HCT116 (cell line): ENCODE results near the gene RAB25. TPM values are rescaled to one million over a fixed set of nuclear protein-coding genes. Genes with fewer than 3 reads are reported as not detected.

Source experiments
- ATAC-seq: fragments of 200-7000 bp; cut with Tn5 transposase; 2 replicates; pipeline ENCODE4 v1.9.1; 2020; ENCODE audit warnings: mild to moderate bottlenecking, moderate library complexity
- BruUV-seq: library from RNA; stranded (reverse); fragments of 400-500 nt; replicated peaks from 2 replicates; lab custom pipeline; 2021; lab: Mats Ljungman, UMichigan
- CTCF ChIA-PET: fragments of 300-600 bp; sonication (Branson Sonifier 250); formaldehyde crosslinking; loops from one replicate; lab custom pipeline; 2021; ENCODE audit warnings: antibody characterized with exemption; lab: Charles Lee
- POLR2A ChIA-PET: fragments of 300-600, 350-600 bp; sonication (Branson Sonifier 250); formaldehyde crosslinking; loops from one replicate; lab custom pipeline; 2021; ENCODE audit warnings: antibody characterized with exemption; lab: Charles Lee
- RAD21 ChIA-PET, 2 experiments: fragments of 300-600 bp; sonication (Branson Sonifier 250); formaldehyde crosslinking; loops; one replicate each; lab custom pipeline; 2023; ENCODE audit warnings: low total read pairs in 2 of 2; ENCODE audit not compliant: uncharacterized antibody in 2 of 2, unreplicated experiment in 2 of 2, low non-redundant PET in 1 of 2; lab: Charles Lee
- DNase-seq: peaks from one replicate; pipeline ENCODE4 v3.0.0-alpha.2; 2010; ENCODE audit warnings: low read depth, low spot score
- H2AFZ ChIP-seq: fragments of 200-600 bp; shearing (Covaris generic), sonication (generic); 2 replicates; pipeline ENCODE4 v1.6.1; 2017; ENCODE audit warnings: low read depth, mixed run types, mixed read lengths, antibody characterized with exemption, low read length; ENCODE audit not compliant: poor library complexity, severe bottlenecking
- H3K27ac ChIP-seq: 2 replicates; pipeline ENCODE4 v1.5.1; 2012; ENCODE audit warnings: low read depth, low read length
- H3K27me3 ChIP-seq: fragments of 200-600 bp; sonication (generic); 2 replicates; pipeline ENCODE4 v1.6.1; 2016; ENCODE audit warnings: mixed run types, low read length, mixed read lengths; ENCODE audit not compliant: insufficient read depth
- H3K36me3 ChIP-seq, 2 experiments: fragments of 200-500 bp in 1 of 2; fragments of 200-600 bp in 1 of 2; sonication (Bioruptor generic) in 1 of 2; sonication (generic) in 1 of 2; 2 replicates each; pipeline versions ENCODE4 v1.5.1 to v1.6.1; 2014 to 2016; ENCODE audit warnings: low read length in 2 of 2, inconsistent platforms in 1 of 2, mixed read lengths in 1 of 2, mixed run types in 1 of 2; ENCODE audit not compliant: insufficient read depth in 2 of 2, control insufficient read depth in 1 of 2
- H3K4me1 ChIP-seq, 2 experiments: fragments of 200-600 bp in 1 of 2; sonication (generic) in 1 of 2; 2 replicates each; pipeline versions ENCODE4 v1.5.1 to v1.6.1; 2012 to 2017; ENCODE audit warnings: low read length in 2 of 2, inconsistent platforms in 1 of 2, mild to moderate bottlenecking in 1 of 2, mixed read lengths in 1 of 2, mixed run types in 1 of 2, moderate library complexity in 1 of 2; ENCODE audit not compliant: insufficient read depth in 2 of 2, control insufficient read depth in 1 of 2
- H3K4me2 ChIP-seq: fragments of 200-600 bp; sonication (generic); 2 replicates; pipeline ENCODE4 v1.6.1; 2017; ENCODE audit warnings: mixed run types, low read length, mixed read lengths
- H3K4me3 ChIP-seq, 2 experiments: fragments of 200-600 bp in 1 of 2; sonication (generic) in 1 of 2; replicated peaks in 1 of 2; 2 replicates each; pipeline ENCODE4 v1.5.1; 2011 to 2016; ENCODE audit warnings: low read length in 2 of 2, control low read depth in 1 of 2, low read depth in 1 of 2, mild to moderate bottlenecking in 1 of 2, mixed read lengths in 1 of 2, mixed run types in 1 of 2
- H3K79me2 ChIP-seq: fragments of 200-600 bp; sonication (generic); 2 replicates; pipeline ENCODE4 v1.6.1; 2017; ENCODE audit warnings: mild to moderate bottlenecking, mixed run types, low read length, moderate library complexity, mixed read lengths; ENCODE audit not compliant: insufficient read depth
- H3K9ac ChIP-seq: fragments of 200-600 bp; sonication (generic); 2 replicates; pipeline ENCODE4 v1.6.1; 2016; ENCODE audit warnings: low read length, mixed read lengths
- H3K9me2 ChIP-seq: fragments of 200-600 bp; sonication (generic), shearing (Covaris generic); 2 replicates; pipeline ENCODE4 v1.6.1; 2017; ENCODE audit warnings: mixed run types, mild to moderate bottlenecking, moderate library complexity; ENCODE audit not compliant: insufficient read depth
- H3K9me3 ChIP-seq, 2 experiments: fragments of 200-500 bp in 1 of 2; fragments of 200-600 bp in 1 of 2; sonication (Bioruptor generic) in 1 of 2; sonication (generic) in 1 of 2; 2 replicates each; pipeline ENCODE4 v1.6.1; 2014 to 2017; ENCODE audit warnings: low read length in 2 of 2, mixed read lengths in 2 of 2, inconsistent platforms in 1 of 2, low read depth in 1 of 2, mild to moderate bottlenecking in 1 of 2, mixed run types in 1 of 2, moderate library complexity in 1 of 2; ENCODE audit not compliant: control insufficient read depth in 1 of 2, insufficient read depth in 1 of 2
- H4K20me1 ChIP-seq: fragments of 200-600 bp; sonication (generic), shearing (Covaris generic); 2 replicates; pipeline ENCODE4 v1.6.1; 2017; ENCODE audit warnings: mixed run types, mild to moderate bottlenecking, moderate library complexity; ENCODE audit not compliant: insufficient read depth
- JUND ChIP-seq: IDR thresholded peaks from 2 replicates; pipeline ENCODE4 v1.6.1; 2012
- POLR2AphosphoS5 ChIP-seq: IDR thresholded peaks from 2 replicates; pipeline ENCODE4 v1.6.1; 2011; ENCODE audit warnings: mild to moderate bottlenecking, low read depth, low read length, moderate library complexity
- RAD21 ChIP-seq: IDR thresholded peaks from 2 replicates; pipeline ENCODE4 v1.6.1; 2012; ENCODE audit warnings: low read depth, mild to moderate bottlenecking
- SIN3A ChIP-seq: IDR thresholded peaks from 2 replicates; pipeline ENCODE4 v1.6.1; 2012; ENCODE audit warnings: low read depth
- SP1 ChIP-seq: IDR thresholded peaks from 2 replicates; pipeline ENCODE4 v1.6.1; 2012; ENCODE audit warnings: low read depth
- SRF ChIP-seq: IDR thresholded peaks from 2 replicates; pipeline ENCODE4 v1.6.1; 2012; ENCODE audit warnings: low read depth
- ZNF274 ChIP-seq: fragments of 200-500 bp; sonication (Bioruptor generic); IDR thresholded peaks from 2 replicates; pipeline ENCODE4 v1.6.1; 2014; ENCODE audit warnings: mild to moderate bottlenecking, low read depth, low read length, inconsistent platforms
- intact Hi-C: fragments of 100-400 bp; cut with micrococcal nuclease; formaldehyde crosslinking; loops from 2 replicates; pipeline ENCODE4 v1.10.0; 2022
- total RNA-seq: library from RNA; stranded (reverse); gene quantifications from one replicate; pipeline ENCODE4 v1.2.1, GENCODE V29; 2021; ENCODE audit not compliant: unreplicated experiment
- TF ChIP-seq, protein P1 (sequence below): IDR thresholded peaks from 2 replicates; pipeline ENCODE4 v1.6.1; 2012

RAB25 gene
- total RNA-seq, 1 experiment from 2014 or later, result 142 TPM

DNA sequence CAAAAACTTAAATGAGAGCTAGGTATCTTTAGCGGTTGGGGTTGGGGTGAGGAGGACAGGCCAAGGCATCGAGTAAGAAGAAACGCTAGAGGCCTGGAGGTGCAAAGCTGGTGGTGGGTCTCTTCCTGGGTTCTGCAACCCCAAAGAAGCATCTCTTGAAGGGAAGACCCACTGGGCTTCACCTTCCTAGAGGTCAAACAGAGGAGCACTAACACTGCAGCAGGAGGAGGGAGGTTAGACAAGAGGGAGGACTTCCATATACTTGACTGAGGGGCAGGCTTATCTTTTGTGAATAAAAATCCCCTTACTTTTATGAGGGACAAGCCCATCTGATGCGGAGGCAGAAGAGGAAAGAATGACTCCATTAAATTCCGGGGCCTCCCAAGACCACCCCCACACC lies 18.8 kb downstream of the RAB25 start:
- Histone ChIP-seq H3K27me3 (no peaks in the 10 kb centered on the region), H3K4me3 (no peak overlapping the region), H3K27ac (no peak overlapping the region), H3K4me2 (no peak overlapping the region), H3K4me1 (peaks cover 0 to 30% of the 10 kb centered on the region in 2 experiments; a peak in 3 of 4 replicates), H3K79me2 (no peaks in the 10 kb centered on the region), H4K20me1 (no peaks in the 10 kb centered on the region), H3K9ac (no peak overlapping the region), H3K9me2 (no peaks in the 10 kb centered on the region), H2AFZ (no peak overlapping the region), H3K9me3 (no peaks in the 10 kb centered on the region), H3K36me3 (no peaks in the 10 kb centered on the region; a peak in 1 of 4 replicates)
- intact Hi-C loops, result no loop called here
- BruUV-seq, result TSS peak; percentile 23
- TF ChIP-seq, protein P1, sequence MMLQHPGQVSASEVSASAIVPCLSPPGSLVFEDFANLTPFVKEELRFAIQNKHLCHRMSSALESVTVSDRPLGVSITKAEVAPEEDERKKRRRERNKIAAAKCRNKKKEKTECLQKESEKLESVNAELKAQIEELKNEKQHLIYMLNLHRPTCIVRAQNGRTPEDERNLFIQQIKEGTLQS, result no peak
- TF ChIP-seq SIN3A, result no peak
- no peak for TF ChIP-seq SP1
- no peak for TF ChIP-seq JUND
- no peak for TF ChIP-seq SRF
- no peak for TF ChIP-seq POLR2AphosphoS5
- DNase-seq (no peak), ATAC-seq (no peak)
- ChIA-PET POLR2A (no interaction called here), CTCF (no interaction called here), RAD21 (no interaction called here)

DNA sequence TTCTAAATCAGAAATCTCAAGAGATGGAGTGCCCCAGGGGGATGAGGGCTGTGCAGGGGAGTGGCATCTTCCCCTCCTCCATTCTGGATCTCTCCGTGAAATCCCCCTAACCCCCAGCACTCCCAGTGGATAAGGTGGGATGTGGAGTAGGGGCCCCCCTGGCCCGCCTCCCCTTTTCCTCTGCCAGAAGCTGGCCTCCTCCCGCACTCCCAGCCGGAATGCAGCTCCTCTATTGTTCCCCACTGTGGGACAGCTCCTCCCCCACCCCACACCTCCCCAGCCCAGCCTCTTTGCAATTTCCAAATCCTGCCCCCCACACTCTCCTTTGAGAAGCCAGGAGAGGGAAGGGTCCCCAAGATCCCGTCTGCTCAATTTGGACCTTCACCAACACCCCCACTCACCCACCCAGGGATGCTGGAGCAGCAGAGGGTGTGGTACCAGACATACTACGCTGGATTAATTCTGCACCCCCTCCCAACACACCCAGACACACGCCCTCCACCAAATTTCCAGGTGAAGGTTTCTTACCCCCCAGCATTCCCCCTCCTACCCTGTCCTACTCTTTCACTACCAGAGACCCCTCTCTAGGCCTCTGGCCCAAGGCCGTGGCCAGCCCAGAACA lies 19.4 kb downstream of the RAB25 start:
- Histone ChIP-seq H3K79me2 (no peaks in the 10 kb centered on the region), H3K4me2 (no peak overlapping the region), H3K9ac (no peak overlapping the region), H3K4me1 (peaks cover 0 to 24% of the 10 kb centered on the region in 2 experiments; a peak in 3 of 4 replicates), H3K9me3 (no peaks in the 10 kb centered on the region), H3K27me3 (no peaks in the 10 kb centered on the region), H2AFZ (no peak overlapping the region), H3K9me2 (no peaks in the 10 kb centered on the region), H3K36me3 (no peaks in the 10 kb centered on the region; a peak in 1 of 4 replicates), H3K4me3 (no peak overlapping the region), H4K20me1 (no peaks in the 10 kb centered on the region), H3K27ac (no peak overlapping the region)
- RAD21 ChIA-PET, result no interaction called here
- POLR2A ChIA-PET, result no interaction called here
- DNase-seq, result no peak
- BruUV-seq, result no TSS peak
- no peak for ATAC-seq
- intact Hi-C loops, result no loop called here
- CTCF ChIA-PET, result no interaction called here
- TF ChIP-seq ZNF274 (no peak), SRF (no peak), SIN3A (no peak), RAD21 (no peak)
